Measurements from ENCODE around the gene TTLL9. TPM values are rescaled to one million over a fixed set of nuclear protein-coding genes. Genes with fewer than 3 reads are reported as not detected.

The TTLL9 gene
- total and polyA plus RNA-seq, 4 donors: 0.06 to 0.08 TPM; not detected in 2

DNA sequence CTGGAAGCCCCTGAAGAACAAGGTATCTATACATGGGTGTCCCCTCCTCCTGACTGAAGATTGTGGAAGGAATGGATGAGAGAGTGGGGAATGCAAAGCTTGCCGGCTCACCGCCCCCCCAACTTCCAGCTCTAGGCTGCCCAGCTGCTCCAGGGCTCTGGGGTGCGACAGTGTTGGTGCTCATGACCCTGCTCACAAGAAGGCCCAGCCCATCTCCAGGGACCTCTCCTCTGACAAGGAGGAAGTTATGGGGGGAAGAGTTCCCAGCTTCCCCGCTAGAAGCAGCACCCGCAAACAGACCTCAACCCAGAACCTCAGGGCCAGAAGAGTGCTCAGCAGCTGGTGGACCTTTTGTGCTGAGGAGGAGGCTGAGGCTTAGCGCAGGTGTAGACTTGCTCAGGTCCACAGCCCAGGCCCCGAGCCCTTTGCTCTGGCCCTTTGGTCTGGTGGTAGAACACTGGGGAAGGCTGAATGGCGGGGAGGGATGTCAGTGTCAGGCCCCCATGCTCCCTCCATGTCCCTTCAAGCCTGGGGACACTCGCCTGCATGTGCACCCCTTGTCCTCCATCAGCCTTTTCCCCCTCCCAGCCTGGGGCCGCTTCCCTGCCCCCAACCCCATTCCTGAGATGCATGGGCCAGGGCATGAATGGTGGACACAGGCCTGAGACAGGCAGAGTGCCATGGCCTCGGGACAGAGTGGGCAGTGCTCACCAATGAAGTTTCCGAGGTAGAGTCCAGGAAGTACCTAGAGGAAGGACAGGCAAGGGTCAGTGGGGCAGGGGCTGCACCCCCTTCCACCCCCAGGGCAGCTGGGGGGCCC lies 1.4 kb upstream of the TTLL9 start:
- no peak overlapping the region for H3K9ac ChIP-seq (ENCODE audit: low read depth in 1 of 2, low read length in 2 of 2)
- H3K36me3 ChIP-seq (ENCODE audit: control insufficient read depth in 4 of 4, insufficient read depth in 3 of 4, low read depth in 1 of 4, low read length in 3 of 4): no peaks in the 10 kb centered on the region
- H3K27me3 ChIP-seq (ENCODE audit: control insufficient read depth in 4 of 4, insufficient read depth in 4 of 4, low read length in 3 of 4): peaks cover 0 to 2% (median 0%) of the 10 kb centered on the region in 4 donors
- H3K4me3 ChIP-seq (ENCODE audit: low read depth in 1 of 3, low read length in 3 of 3): no peak overlapping the region
- TF ChIP-seq JUND (IDR thresholded peaks at IDR 0.05) (no peak), ZBTB33 (IDR thresholded peaks at IDR 0.05) (no peak), RAD21 (IDR thresholded peaks at IDR 0.05) (no peak), GABPA (IDR thresholded peaks at IDR 0.05 in 1 of 2, conservative IDR thresholded peaks at IDR 0.05 in 1 of 2) (no peak), FOXA1 (IDR thresholded peaks at IDR 0.05) (no peak), HNF4G (IDR thresholded peaks at IDR 0.05) (no peak), HNF4A (conservative IDR thresholded peaks at IDR 0.05) (no peak), NR2F2 (IDR thresholded peaks at IDR 0.05) (no peak), REST (IDR thresholded peaks at IDR 0.05) (no peak), EGR1 (IDR thresholded peaks at IDR 0.05; ENCODE audit: low read depth in 2 of 2) (no peak), SP1 (IDR thresholded peaks at IDR 0.05) (no peak), YY1 (IDR thresholded peaks at IDR 0.05) (no peak), RXRA (IDR thresholded peaks at IDR 0.05) (no peak), TAF1 (conservative IDR thresholded peaks at IDR 0.05) (no peak)
- TF ChIP-seq, protein P1, sequence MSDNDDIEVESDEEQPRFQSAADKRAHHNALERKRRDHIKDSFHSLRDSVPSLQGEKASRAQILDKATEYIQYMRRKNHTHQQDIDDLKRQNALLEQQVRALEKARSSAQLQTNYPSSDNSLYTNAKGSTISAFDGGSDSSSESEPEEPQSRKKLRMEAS (IDR thresholded peaks at IDR 0.05): no peak
- TF ChIP-seq, protein P2, sequence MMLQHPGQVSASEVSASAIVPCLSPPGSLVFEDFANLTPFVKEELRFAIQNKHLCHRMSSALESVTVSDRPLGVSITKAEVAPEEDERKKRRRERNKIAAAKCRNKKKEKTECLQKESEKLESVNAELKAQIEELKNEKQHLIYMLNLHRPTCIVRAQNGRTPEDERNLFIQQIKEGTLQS (IDR thresholded peaks at IDR 0.05): no peak
- TF ChIP-seq, protein P3, sequence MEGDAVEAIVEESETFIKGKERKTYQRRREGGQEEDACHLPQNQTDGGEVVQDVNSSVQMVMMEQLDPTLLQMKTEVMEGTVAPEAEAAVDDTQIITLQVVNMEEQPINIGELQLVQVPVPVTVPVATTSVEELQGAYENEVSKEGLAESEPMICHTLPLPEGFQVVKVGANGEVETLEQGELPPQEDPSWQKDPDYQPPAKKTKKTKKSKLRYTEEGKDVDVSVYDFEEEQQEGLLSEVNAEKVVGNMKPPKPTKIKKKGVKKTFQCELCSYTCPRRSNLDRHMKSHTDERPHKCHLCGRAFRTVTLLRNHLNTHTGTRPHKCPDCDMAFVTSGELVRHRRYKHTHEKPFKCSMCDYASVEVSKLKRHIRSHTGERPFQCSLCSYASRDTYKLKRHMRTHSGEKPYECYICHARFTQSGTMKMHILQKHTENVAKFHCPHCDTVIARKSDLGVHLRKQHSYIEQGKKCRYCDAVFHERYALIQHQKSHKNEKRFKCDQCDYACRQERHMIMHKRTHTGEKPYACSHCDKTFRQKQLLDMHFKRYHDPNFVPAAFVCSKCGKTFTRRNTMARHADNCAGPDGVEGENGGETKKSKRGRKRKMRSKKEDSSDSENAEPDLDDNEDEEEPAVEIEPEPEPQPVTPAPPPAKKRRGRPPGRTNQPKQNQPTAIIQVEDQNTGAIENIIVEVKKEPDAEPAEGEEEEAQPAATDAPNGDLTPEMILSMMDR (IDR thresholded peaks at IDR 0.05; ENCODE audit: low read depth, low read length, missing input control): no peak
- no peak overlapping the region for H3K27ac ChIP-seq (ENCODE audit: low read depth in 1 of 2, low read length in 2 of 2)
- DNase-seq (ENCODE audit: low spot score): no peak
- no peaks in the 10 kb centered on the region for H3K9me3 ChIP-seq (ENCODE audit: control insufficient read depth in 4 of 4, low read length in 3 of 4)
- peaks cover 3 to 9% (median 6%) of the 10 kb centered on the region in 4 donors for H3K4me1 ChIP-seq (ENCODE audit: control insufficient read depth in 4 of 4, insufficient read depth in 4 of 4, low read length in 3 of 4)
- WGBS: 85% methylated on average over 12 of the region's 12 CpGs
